ENCODE data around the gene SMIM14.
A peak's percentile ranks its signal among the peaks of the same experiment; 100 is the strongest.

Gene SMIM14

GRCh38 chr4:39528061-39528465 is 110.6 kb downstream of the SMIM14 start:
- TF ChIP-seq TAF1 (IDR thresholded peaks at IDR 0.05; ENCODE audit: borderline replicate concordance, insufficient read depth, low read length) (no peak), FOXP2 (optimal IDR thresholded peaks at IDR 0.05; ENCODE audit: borderline replicate concordance, extremely low read depth, extremely low read length, insufficient read depth) (peak; percentile 20)

DNA sequence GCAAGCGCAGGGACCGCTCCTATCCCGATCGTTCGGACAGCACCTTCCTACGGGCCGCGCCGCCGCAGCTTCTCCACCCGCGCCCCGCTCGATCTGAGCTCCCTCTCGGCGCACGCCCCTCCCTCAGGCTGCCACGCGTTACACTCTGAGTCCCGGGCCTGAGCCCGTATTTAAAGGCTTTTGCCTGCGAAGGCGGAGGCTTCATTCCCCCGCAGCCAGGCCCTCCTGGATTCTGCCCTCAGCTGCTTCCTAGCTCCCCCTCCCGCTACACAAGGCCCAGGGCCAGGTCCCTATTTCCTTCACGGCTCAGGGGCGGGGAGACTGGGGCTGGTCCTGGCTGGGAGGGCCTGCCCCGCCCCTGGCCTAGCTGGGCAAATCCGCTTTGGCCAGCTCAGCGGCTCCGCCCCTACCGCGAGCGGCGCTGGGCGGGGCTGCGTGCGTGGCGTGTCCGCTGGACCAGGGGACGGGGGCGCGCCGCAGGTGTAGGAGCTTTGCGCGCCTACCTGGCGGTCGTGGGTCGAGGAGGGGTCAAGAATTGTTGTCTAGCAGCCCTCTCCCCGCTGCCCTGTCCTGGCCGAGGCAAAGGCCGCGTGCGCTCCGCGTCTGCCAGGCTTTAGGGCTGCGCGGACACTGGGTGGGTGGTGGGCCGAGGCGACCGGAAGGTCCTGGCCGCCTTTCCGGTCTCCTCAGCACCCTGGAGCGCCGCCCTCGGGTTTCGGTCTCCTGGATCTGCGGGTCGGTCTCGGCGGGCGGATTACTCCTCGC is 111.2 kb downstream of the SMIM14 start, which contains the start of gene UGDH:
Gene UGDH, minus strand, starts transcription at position 144 of the 765 bp plus-strand sequence. CDS start 5,927 bp downstream, outside the sequence.
- TF ChIP-seq POLR2AphosphoS5 (IDR thresholded peaks at IDR 0.05; ENCODE audit: low read depth, low read length) (peak; percentile 74), TAF1 (IDR thresholded peaks at IDR 0.05; ENCODE audit: borderline replicate concordance, insufficient read depth, low read length) (peak; percentile 72), SIN3A (IDR thresholded peaks at IDR 0.05; ENCODE audit: borderline replicate concordance, insufficient read depth, low read length) (peak; percentile 79; the same call in 1 of the 2 replicates), REST (IDR thresholded peaks at IDR 0.05; ENCODE audit: insufficient read depth in 1 of 2, low read depth in 2 of 2, low read length in 2 of 2) (peak in 1 of 2 experiments; percentile 40; a peak in 1 of 4 replicates), FOXP2 (optimal IDR thresholded peaks at IDR 0.05; ENCODE audit: borderline replicate concordance, extremely low read depth, extremely low read length, insufficient read depth) (peak; percentile 24)

GRCh38 chr4:39526765-39527295 is 111.8 kb downstream of the SMIM14 start:
- TF ChIP-seq POLR2AphosphoS5 (IDR thresholded peaks at IDR 0.05; ENCODE audit: low read depth, low read length) (no peak), SIN3A (IDR thresholded peaks at IDR 0.05; ENCODE audit: borderline replicate concordance, insufficient read depth, low read length) (no peak), FOXP2 (optimal IDR thresholded peaks at IDR 0.05; ENCODE audit: borderline replicate concordance, extremely low read depth, extremely low read length, insufficient read depth) (no peak), TAF1 (IDR thresholded peaks at IDR 0.05; ENCODE audit: borderline replicate concordance, insufficient read depth, low read length) (no peak), REST (IDR thresholded peaks at IDR 0.05; ENCODE audit: insufficient read depth in 1 of 2, low read depth in 2 of 2, low read length in 2 of 2) (no peak)

GRCh38 chr4:39525822-39526690 is 112.6 kb downstream of the SMIM14 start:
- TF ChIP-seq REST (IDR thresholded peaks at IDR 0.05; ENCODE audit: insufficient read depth in 1 of 2, low read depth in 2 of 2, low read length in 2 of 2) (no peak), POLR2AphosphoS5 (IDR thresholded peaks at IDR 0.05; ENCODE audit: low read depth, low read length) (no peak), TAF1 (IDR thresholded peaks at IDR 0.05; ENCODE audit: borderline replicate concordance, insufficient read depth, low read length) (no peak), FOXP2 (optimal IDR thresholded peaks at IDR 0.05; ENCODE audit: borderline replicate concordance, extremely low read depth, extremely low read length, insufficient read depth) (no peak), SIN3A (IDR thresholded peaks at IDR 0.05; ENCODE audit: borderline replicate concordance, insufficient read depth, low read length) (no peak)
